Liver (tissue), 9 donors: Measurements from ENCODE around the gene ERCC3. TPM values are rescaled to one million over a fixed set of nuclear protein-coding genes. Genes with fewer than 3 reads are reported as not detected.

Experiments used
- DNase-seq: peaks from one replicate; pipeline ENCODE4 v3.0.0-alpha.2; 2017; ENCODE audit warnings: low spot score
- H3K27ac ChIP-seq, 2 donors: one replicate each; pipeline ENCODE4 v1.7.0; 2013; ENCODE audit warnings: inconsistent platforms in 2 of 2, low read length in 2 of 2, control low read depth in 1 of 2, low read depth in 1 of 2, mild to moderate bottlenecking in 1 of 2
- H3K27me3 ChIP-seq, 4 donors: one replicate each; pipeline versions ENCODE4 v1.6.1 to v1.7.0; 2013; ENCODE audit warnings: low read length in 3 of 4, inconsistent platforms in 1 of 4, mild to moderate bottlenecking in 1 of 4, moderate library complexity in 1 of 4; ENCODE audit not compliant: control insufficient read depth in 4 of 4, insufficient read depth in 4 of 4
- H3K36me3 ChIP-seq, 4 donors: one replicate each; pipeline versions ENCODE4 v1.6.1 to v1.7.0; 2013; ENCODE audit warnings: low read length in 3 of 4, mild to moderate bottlenecking in 3 of 4, low read depth in 1 of 4, moderate library complexity in 1 of 4; ENCODE audit not compliant: control insufficient read depth in 4 of 4, insufficient read depth in 3 of 4
- H3K4me1 ChIP-seq, 4 donors: one replicate each; pipeline versions ENCODE4 v1.6.1 to v1.7.0; 2013; ENCODE audit warnings: low read length in 3 of 4, mild to moderate bottlenecking in 3 of 4, moderate library complexity in 1 of 4; ENCODE audit not compliant: control insufficient read depth in 4 of 4, insufficient read depth in 4 of 4
- H3K4me3 ChIP-seq, 3 donors: one replicate each; pipeline versions ENCODE4 v1.6.1 to v1.7.0; 2013; ENCODE audit warnings: low read length in 3 of 3, control low read depth in 1 of 3, low read depth in 1 of 3, mild to moderate bottlenecking in 1 of 3
- H3K9ac ChIP-seq, 2 donors: one replicate each; pipeline ENCODE4 v1.7.0; 2013; ENCODE audit warnings: low read length in 2 of 2, mild to moderate bottlenecking in 2 of 2, moderate library complexity in 2 of 2, control low read depth in 1 of 2, low read depth in 1 of 2
- H3K9me3 ChIP-seq, 4 donors: one replicate each; pipeline versions ENCODE4 v1.6.1 to v1.7.0; 2013; ENCODE audit warnings: low read length in 3 of 4; ENCODE audit not compliant: control insufficient read depth in 4 of 4
- EGR1 ChIP-seq, 2 donors: IDR thresholded peaks; 2 replicates each; pipeline ENCODE4 v1.6.1; 2016 to 2018; ENCODE audit warnings: antibody characterized with exemption in 2 of 2, low read depth in 2 of 2
- FOXA1 ChIP-seq: IDR thresholded peaks from 2 replicates; pipeline ENCODE4 v1.6.1; 2016; ENCODE audit warnings: antibody characterized with exemption
- FOXA2 ChIP-seq: IDR thresholded peaks from 2 replicates; pipeline ENCODE4 v1.6.1; 2016; ENCODE audit warnings: antibody characterized with exemption
- HNF4A ChIP-seq, 2 donors: conservative IDR thresholded peaks; 2 replicates each; pipeline ENCODE4 v1.6.1; 2016; ENCODE audit warnings: antibody characterized with exemption in 2 of 2, mild to moderate bottlenecking in 2 of 2
- HNF4G ChIP-seq: IDR thresholded peaks from 2 replicates; pipeline ENCODE4 v1.6.1; 2016; ENCODE audit warnings: antibody characterized with exemption
- JUND ChIP-seq, 2 donors: IDR thresholded peaks; 2 replicates each; pipeline ENCODE4 v1.6.1; 2016; ENCODE audit warnings: antibody characterized with exemption in 2 of 2
- MAX ChIP-seq: IDR thresholded peaks from 2 replicates; pipeline ENCODE4 v1.6.1; 2016; ENCODE audit warnings: antibody characterized with exemption
- RAD21 ChIP-seq, 2 donors: IDR thresholded peaks; 2 replicates each; pipeline ENCODE4 v1.6.1; 2016; ENCODE audit warnings: antibody characterized with exemption in 2 of 2, mild to moderate bottlenecking in 2 of 2
- REST ChIP-seq: IDR thresholded peaks from 2 replicates; pipeline ENCODE4 v1.6.1; 2016; ENCODE audit warnings: antibody characterized with exemption, mild to moderate bottlenecking
- RXRA ChIP-seq, 2 donors: IDR thresholded peaks; 2 replicates each; pipeline ENCODE4 v1.6.1; 2017 to 2018; ENCODE audit warnings: antibody characterized with exemption in 2 of 2, mild to moderate bottlenecking in 1 of 2
- SP1 ChIP-seq: IDR thresholded peaks from 2 replicates; pipeline ENCODE4 v1.6.1; 2018; ENCODE audit warnings: antibody characterized with exemption, mild to moderate bottlenecking
- ZBTB33 ChIP-seq: IDR thresholded peaks from 2 replicates; pipeline ENCODE4 v1.6.1; 2016; ENCODE audit warnings: antibody characterized with exemption
- WGBS: extraction: QIAGEN DNeasy Blood & Tissue Kit; methylation state at CpG from one replicate; pipeline ENCODE4 v1.1.7; 2013; 5-methylcytosine and 5-hydroxymethylcytosine counted together
- polyA plus RNA-seq, 2 donors: library from polyadenylated mRNA; stranded (reverse) in 1 of 2; unstranded in 1 of 2; fragments of 200-250 nt in 1 of 2; fragments of >200 nt in 1 of 2; fragmentation: Nextera tagmentation in 1 of 2; extraction: Ambion mirVana in 1 of 2; gene quantifications; one replicate each; pipeline versions ENCODE4 v1.2.1 to v1.2.3, GENCODE V29; 2013 to 2015
- total RNA-seq, 2 donors: library from RNA; depleted of rRNA; stranded (reverse); fragments of >200 nt; gene quantifications; one replicate each; pipeline ENCODE4 v1.2.3, GENCODE V29; 2014
- donor health status: healthy.
- donor health status: healthy.
- donor health status: healthy.
- donor health status: healthy.
- donor health status: healthy.

The ERCC3 gene
- total and polyA plus RNA-seq, 4 donors, result 12.4 to 38.3 (median 17.4) TPM

- Histone ChIP-seq H3K4me1 (no peaks in the 10 kb centered on the region), H3K36me3 (peaks cover 6 to 70% (median 54%) of the 10 kb centered on the region in 4 donors), H3K27me3 (no peaks in the 10 kb centered on the region), H3K4me3 (no peak overlapping the region), H3K27ac (no peak overlapping the region), H3K9ac (no peak overlapping the region), H3K9me3 (no peaks in the 10 kb centered on the region)
- no peak for DNase-seq
- 89% methylated on average over 7 of the region's 7 CpGs for WGBS
- no peak for TF ChIP-seq FOXA1
- no peak for TF ChIP-seq JUND (IDR thresholded peaks at IDR 0.05)
- TF ChIP-seq MAX, result no peak
- TF ChIP-seq ZBTB33, result no peak
- TF ChIP-seq RAD21 (IDR thresholded peaks at IDR 0.05), result no peak
- TF ChIP-seq SP1, result no peak
- TF ChIP-seq RXRA (IDR thresholded peaks at IDR 0.05), result no peak
- TF ChIP-seq HNF4A (conservative IDR thresholded peaks at IDR 0.05), result no peak
- TF ChIP-seq EGR1 (IDR thresholded peaks at IDR 0.05; ENCODE audit: low read depth in 2 of 2), result no peak
- TF ChIP-seq HNF4G, result no peak
- no peak for TF ChIP-seq FOXA2
- TF ChIP-seq REST, result no peak
Observed at GRCh38 chr2:127314193-127314988, 20.4 kb upstream of the ERCC3 start.

- H3K4me3 ChIP-seq, result no peak overlapping the region
- H3K4me1 ChIP-seq, result no peaks in the 10 kb centered on the region
- H3K36me3 ChIP-seq, result peaks cover 6 to 67% (median 58%) of the 10 kb centered on the region in 4 donors
- WGBS, result 77% methylated on average over 3 of the region's 3 CpGs
- H3K9me3 ChIP-seq, result no peaks in the 10 kb centered on the region
- no peak overlapping the region for H3K27ac ChIP-seq
- H3K27me3 ChIP-seq, result no peaks in the 10 kb centered on the region
- no peak overlapping the region for H3K9ac ChIP-seq
- no peak for TF ChIP-seq ZBTB33
- TF ChIP-seq JUND (IDR thresholded peaks at IDR 0.05), result no peak
- no peak for DNase-seq
Observed at GRCh38 chr2:127313406-127313805, 19.5 kb upstream of the ERCC3 start.
